Fibroblast of lung (primary cell): Measurements from ENCODE around the gene SHROOM3. TPM values are rescaled to one million over a fixed set of nuclear protein-coding genes. Genes with fewer than 3 reads are reported as not detected.

Experiments used
- DNase-seq, 2 donors: peaks; one replicate each; pipeline versions ENCODE4 v3.0.0 to v3.0.0-alpha.2; 2010; ENCODE audit warnings: low read depth in 2 of 2
- H2AFZ ChIP-seq: 2 replicates; pipeline ENCODE4 v1.5.1; 2012; ENCODE audit warnings: low read length, control low read depth, inconsistent platforms
- H3K27ac ChIP-seq: 2 replicates; pipeline ENCODE4 v1.5.1; 2011; ENCODE audit warnings: low read length, control low read depth; ENCODE audit not compliant: insufficient read depth
- H3K27me3 ChIP-seq: 2 replicates; pipeline ENCODE4 v1.5.1; 2011; ENCODE audit warnings: mild to moderate bottlenecking, low read length; ENCODE audit not compliant: control insufficient read depth, insufficient read depth
- H3K36me3 ChIP-seq: 2 replicates; pipeline ENCODE4 v1.5.1; 2011; ENCODE audit warnings: low read length; ENCODE audit not compliant: control insufficient read depth, insufficient read depth
- H3K4me1 ChIP-seq: 2 replicates; pipeline ENCODE4 v1.5.1; 2011; ENCODE audit warnings: low read length; ENCODE audit not compliant: control insufficient read depth, insufficient read depth; ENCODE audit errors: extremely low read depth
- H3K4me2 ChIP-seq: 2 replicates; pipeline ENCODE4 v1.5.1; 2011; ENCODE audit warnings: low read length, control low read depth; ENCODE audit not compliant: insufficient read depth; ENCODE audit errors: extremely low read depth
- H3K4me3 ChIP-seq, 4 experiments: fragments of 200-600 bp in 1 of 4; sonication (generic) in 1 of 4; replicated peaks in 1 of 4; 2 replicates each; pipeline ENCODE4 v1.5.1; 2011 to 2016; ENCODE audit warnings: low read length in 4 of 4, low read depth in 3 of 4, mild to moderate bottlenecking in 3 of 4, control low read depth in 2 of 4, inconsistent platforms in 1 of 4, mixed read lengths in 1 of 4; ENCODE audit not compliant: insufficient read depth in 1 of 4; ENCODE audit errors: control extremely low read depth in 1 of 4
- H3K79me2 ChIP-seq: 2 replicates; pipeline ENCODE4 v1.5.1; 2012; ENCODE audit warnings: mild to moderate bottlenecking, low read length, inconsistent platforms; ENCODE audit not compliant: control insufficient read depth, insufficient read depth
- H3K9ac ChIP-seq: 2 replicates; pipeline ENCODE4 v1.5.1; 2011; ENCODE audit warnings: mild to moderate bottlenecking, low read length, control low read depth; ENCODE audit not compliant: insufficient read depth
- H3K9me3 ChIP-seq: 2 replicates; pipeline ENCODE4 v1.5.1; 2012; ENCODE audit warnings: low read depth, low read length; ENCODE audit not compliant: control insufficient read depth, insufficient read depth
- H4K20me1 ChIP-seq: 2 replicates; pipeline ENCODE4 v1.5.1; 2011; ENCODE audit warnings: low read length; ENCODE audit not compliant: control insufficient read depth, insufficient read depth; ENCODE audit errors: extremely low read depth
- CTCF ChIP-seq, 2 donors: IDR thresholded peaks in 1 of 2; conservative IDR thresholded peaks in 1 of 2; 1 replicate in 1 of 2; 2 replicates in 1 of 2; pipeline ENCODE4 v1.5.1; 2011 to 2012; ENCODE audit warnings: low read length in 2 of 2, control low read depth in 1 of 2, inconsistent platforms in 1 of 2, low read depth in 1 of 2, mild to moderate bottlenecking in 1 of 2
- EZH2 ChIP-seq: IDR thresholded peaks from 2 replicates; pipeline ENCODE4 v1.5.1; 2012; ENCODE audit warnings: low read length, control low read depth, mild to moderate bottlenecking; ENCODE audit errors: missing control alignments
- polyA plus RNA-seq, 2 donors: library from polyadenylated mRNA; depleted of rRNA in 1 of 2; stranded (reverse) in 1 of 2; unstranded in 1 of 2; fragments of >200 nt; gene quantifications; 2 replicates each; pipeline ENCODE4 v1.2.1, GENCODE V29; 2011 to 2012; ENCODE audit warnings: missing spikeins in 1 of 2
- total RNA-seq: library from RNA; depleted of rRNA; stranded (reverse); fragments of >200 nt; gene quantifications from 2 replicates; pipeline ENCODE4 v1.2.1, GENCODE V29; 2014

SHROOM3 gene
- total and polyA plus RNA-seq, 2 donors (not counting 1 experiment from before 2014, with no cell fraction given), result 9.9 to 23.9 TPM

GRCh38 chr4:76806757-76807156, 371.7 kb downstream of the SHROOM3 start:
- Histone ChIP-seq H3K79me2 (no peaks in the 10 kb centered on the region), H3K4me1 (peaks cover 20% of the 10 kb centered on the region), H4K20me1 (no peaks in the 10 kb centered on the region), H3K9ac (no peak overlapping the region), H3K36me3 (no peaks in the 10 kb centered on the region), H3K4me2 (no peak overlapping the region), H3K4me3 (no peak overlapping the region), H2AFZ (no peak overlapping the region), H3K27me3 (no peaks in the 10 kb centered on the region), H3K27ac (no peak overlapping the region), H3K9me3 (no peaks in the 10 kb centered on the region)
- DNase-seq, result no peak
- TF ChIP-seq EZH2 (no peak), CTCF (conservative IDR thresholded peaks at IDR 0.05 in 1 of 2, IDR thresholded peaks at IDR 0.05 in 1 of 2; ENCODE audit: low read depth in 1 of 2, low read length in 2 of 2) (no peak)

GRCh38 chr4:76809594-76810305, 374.7 kb downstream of the SHROOM3 start:
- DNase-seq, result peak; percentile 68 to 71
- Histone ChIP-seq H3K4me3 (no peak overlapping the region), H3K27me3 (no peaks in the 10 kb centered on the region), H3K4me1 (peaks cover 12% of the 10 kb centered on the region), H3K79me2 (no peaks in the 10 kb centered on the region), H4K20me1 (no peaks in the 10 kb centered on the region), H3K4me2 (no peak overlapping the region), H2AFZ (no peak overlapping the region), H3K9ac (no peak overlapping the region), H3K9me3 (no peaks in the 10 kb centered on the region), H3K36me3 (no peaks in the 10 kb centered on the region), H3K27ac (no peak overlapping the region)
- TF ChIP-seq EZH2 (no peak), CTCF (conservative IDR thresholded peaks at IDR 0.05 in 1 of 2, IDR thresholded peaks at IDR 0.05 in 1 of 2; ENCODE audit: low read depth in 1 of 2, low read length in 2 of 2) (no peak)

- DNase-seq, result peak; percentile 37 to 82
- H3K27ac ChIP-seq, result peak overlapping the region; percentile 9
- H3K9ac ChIP-seq, result peak overlapping the region; percentile 4
- H3K36me3 ChIP-seq, result no peaks in the 10 kb centered on the region
- no peak overlapping the region for H3K4me2 ChIP-seq
- peaks cover 10% of the 10 kb centered on the region for H3K4me1 ChIP-seq
- no peaks in the 10 kb centered on the region for H3K27me3 ChIP-seq
- no peaks in the 10 kb centered on the region for H4K20me1 ChIP-seq
- H3K9me3 ChIP-seq, result no peaks in the 10 kb centered on the region
- no peaks in the 10 kb centered on the region for H3K79me2 ChIP-seq
- no peak overlapping the region for H3K4me3 ChIP-seq
- peak overlapping the region; percentile 30 for H2AFZ ChIP-seq
- TF ChIP-seq CTCF (conservative IDR thresholded peaks at IDR 0.05 in 1 of 2, IDR thresholded peaks at IDR 0.05 in 1 of 2; ENCODE audit: low read depth in 1 of 2, low read length in 2 of 2) (no peak), EZH2 (no peak)
These were observed 376.8 kb downstream of the SHROOM3 start for GRCh38 chr4:76811604-76812412.
